Islet precursor cell (in vitro differentiated cells): ENCODE data around the gene SIPA1L3.

ENCODE experiments used
- DNase-seq: peaks from one replicate; pipeline ENCODE4 v3.0.0-alpha.2; 2018

SIPA1L3 gene

GRCh38 chr19:38250821-38251563, 344.0 kb downstream of the SIPA1L3 start:
- no peak for DNase-seq

DNA sequence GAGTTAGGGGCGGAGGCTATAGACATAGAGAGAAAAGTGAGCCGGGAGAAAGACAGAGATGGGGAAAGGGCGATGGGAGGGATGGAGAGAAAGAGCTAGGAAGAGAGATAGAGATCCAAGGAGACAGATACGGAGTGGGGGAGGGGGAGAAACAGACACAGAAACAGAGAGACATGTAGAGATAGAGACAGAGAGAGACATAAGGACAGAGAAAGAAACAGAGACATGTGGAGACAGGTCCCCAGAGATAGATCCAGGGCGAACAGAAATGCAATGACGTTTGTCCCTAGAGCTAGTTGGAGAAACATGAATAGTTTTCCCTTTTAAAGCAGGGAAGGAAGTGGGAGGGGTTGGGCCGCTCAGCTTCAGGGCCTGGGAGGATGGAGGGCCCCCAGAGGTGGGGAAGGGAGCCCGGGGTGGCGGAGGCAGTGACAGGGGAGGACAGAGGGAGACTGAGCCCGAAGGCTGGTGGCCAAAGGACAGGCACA, 344.6 kb downstream of the SIPA1L3 start:
- DNase-seq: no peak

DNA sequence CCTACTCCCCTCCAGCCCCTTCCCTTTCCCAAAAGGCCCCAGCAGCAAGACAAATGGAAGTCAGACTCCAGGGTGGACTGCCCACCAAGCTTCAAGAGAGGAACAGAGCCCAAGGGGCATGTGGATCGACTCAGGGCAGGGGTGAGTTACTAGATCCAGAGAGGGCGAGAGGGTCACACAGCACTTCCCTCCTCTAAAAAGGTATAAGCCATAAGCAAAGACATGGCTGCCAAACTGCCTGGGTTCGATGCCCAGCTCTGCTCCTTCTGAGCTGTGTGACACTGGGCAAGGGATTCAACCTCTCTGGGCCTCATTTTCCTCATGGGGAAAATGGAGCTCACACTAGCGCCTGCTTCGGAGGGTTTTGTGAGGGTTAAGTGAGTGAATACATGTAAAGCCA, 345.4 kb downstream of the SIPA1L3 start:
- no peak for DNase-seq

GRCh38 chr19:38252941-38253691, 346.1 kb downstream of the SIPA1L3 start:
- DNase-seq: peak; percentile 71

- DNase-seq: no peak
Measured at GRCh38 chr19:38253788-38254187, 346.8 kb downstream of the SIPA1L3 start.

GRCh38 chr19:38255383-38256014, 348.5 kb downstream of the SIPA1L3 start:
- DNase-seq: no peak
